B cell (primary cell): ENCODE measurements around the gene TRPM8. TPM values are rescaled to one million over a fixed set of nuclear protein-coding genes. Genes with fewer than 3 reads are reported as not detected.

ENCODE experiments used
- ATAC-seq: fragments of 200-7000 bp; cut with Tn5 transposase; one replicate; pipeline ENCODE4 v1.10.0; 2021; ENCODE audit warnings: low read depth, mild to moderate bottlenecking, moderate number of reproducible peaks, moderate library complexity
- CTCF ChIA-PET: fragments of 350-600 bp; sonication (Branson Sonifier 250); formaldehyde crosslinking; loops from one replicate; lab custom pipeline; 2021; ENCODE audit warnings: antibody characterized with exemption, inconsistent platforms; lab: Charles Lee
- POLR2A ChIA-PET: fragments of 350-600 bp; sonication (Branson Sonifier 250); formaldehyde crosslinking; loops from one replicate; lab custom pipeline; 2021; ENCODE audit warnings: antibody characterized with exemption; lab: Charles Lee
- DNase-seq: peaks from one replicate; pipeline ENCODE4 v3.0.0; 2013
- H2AFZ ChIP-seq: 2 replicates; pipeline ENCODE4 v1.6.1; 2012; ENCODE audit warnings: mild to moderate bottlenecking, low read depth, low read length; ENCODE audit not compliant: insufficient read depth, poor library complexity, severe bottlenecking
- H3K27ac ChIP-seq, 2 donors: 1 replicate in 1 of 2; 2 replicates in 1 of 2; pipeline ENCODE4 v1.5.1; 2012 to 2013; ENCODE audit warnings: low read length in 2 of 2, mild to moderate bottlenecking in 2 of 2, moderate library complexity in 1 of 2
- H3K27me3 ChIP-seq, 4 experiments: fragments of 200-600 bp in 1 of 4; sonication (generic) in 1 of 4; replicated peaks in 1 of 4; 1 replicate in 2 of 4; 2 replicates in 2 of 4; pipeline versions ENCODE4 v1.6.1 to v1.7.0; 2013 to 2016; ENCODE audit warnings: low read length in 3 of 4, mild to moderate bottlenecking in 2 of 4, mixed read lengths in 1 of 4, moderate library complexity in 1 of 4; ENCODE audit not compliant: insufficient read depth in 4 of 4, control insufficient read depth in 3 of 4; ENCODE audit errors: control extremely low read depth in 1 of 4
- H3K36me3 ChIP-seq, 2 experiments: replicated peaks in 1 of 2; 1 replicate in 1 of 2; 2 replicates in 1 of 2; pipeline versions ENCODE4 v1.6.1 to v1.7.1; 2013; ENCODE audit warnings: low read length in 1 of 2; ENCODE audit not compliant: insufficient read depth in 2 of 2, control insufficient read depth in 1 of 2; ENCODE audit errors: control extremely low read depth in 1 of 2, extremely low read depth in 1 of 2
- H3K4me1 ChIP-seq, 2 donors: fragments of 200-600 bp in 1 of 2; sonication (generic) in 1 of 2; 1 replicate in 1 of 2; 2 replicates in 1 of 2; pipeline versions ENCODE4 v1.5.1 to v1.6.1; 2013 to 2017; ENCODE audit warnings: low read length in 2 of 2; ENCODE audit not compliant: control insufficient read depth in 2 of 2, insufficient read depth in 2 of 2
- H3K4me2 ChIP-seq: replicated peaks from 2 replicates; pipeline ENCODE3; 2012; ENCODE audit warnings: mild to moderate bottlenecking, low read depth, low read length; ENCODE audit not compliant: poor library complexity, severe bottlenecking
- H3K4me3 ChIP-seq, 5 experiments: fragments of 200-600 bp in 1 of 5; sonication (generic) in 1 of 5; 1 replicate in 3 of 5; 2 replicates in 2 of 5; pipeline versions ENCODE4 v1.5.1 to v1.7.0; 2011 to 2016; ENCODE audit warnings: low read length in 4 of 5, mild to moderate bottlenecking in 4 of 5, low read depth in 2 of 5, control low read depth in 1 of 5, moderate library complexity in 1 of 5; ENCODE audit not compliant: insufficient read depth in 1 of 5; ENCODE audit errors: control extremely low read depth in 1 of 5, extremely low read depth in 1 of 5
- H3K79me2 ChIP-seq: fragments of 200-600 bp; sonication (generic); one replicate; pipeline ENCODE4 v1.6.0; 2016; ENCODE audit warnings: low read length; ENCODE audit not compliant: control insufficient read depth, insufficient read depth
- H3K9ac ChIP-seq: fragments of 200-600 bp; sonication (generic); 2 replicates; pipeline ENCODE4 v1.6.1; 2017; ENCODE audit warnings: mild to moderate bottlenecking, low read length, moderate library complexity
- H3K9me3 ChIP-seq, 3 donors: one replicate each; pipeline versions ENCODE4 v1.6.1 to v1.7.1; 2013; ENCODE audit warnings: low read length in 2 of 3; ENCODE audit not compliant: control insufficient read depth in 2 of 3, insufficient read depth in 1 of 3; ENCODE audit errors: control extremely low read depth in 1 of 3
- H4K20me1 ChIP-seq: 2 replicates; pipeline ENCODE4 v1.6.0; 2012; ENCODE audit warnings: mild to moderate bottlenecking, low read length; ENCODE audit not compliant: insufficient read depth, control insufficient read depth, poor library complexity, severe bottlenecking
- H3K27ac Mint-ChIP-seq: one replicate; pipeline ENCODE4 v1.8.0; 2021; ENCODE audit warnings: mixed read lengths
- H3K27me3 Mint-ChIP-seq: one replicate; pipeline ENCODE4 v1.8.0; 2021; ENCODE audit warnings: mixed read lengths
- H3K4me1 Mint-ChIP-seq: one replicate; pipeline ENCODE4 v1.8.0; 2021; ENCODE audit warnings: mixed read lengths
- H3K4me3 Mint-ChIP-seq: one replicate; pipeline ENCODE4 v1.8.0; 2021; ENCODE audit warnings: mixed read lengths
- H3K9me3 Mint-ChIP-seq: one replicate; pipeline ENCODE4 v1.8.0; 2022; ENCODE audit warnings: mixed read lengths; ENCODE audit not compliant: insufficient read depth
- CTCF ChIP-seq: fragments of 200-600 bp; IDR thresholded peaks from one replicate; pipeline ENCODE4 v1.8.0; 2022; ENCODE audit warnings: antibody characterized with exemption, mild to moderate bottlenecking
- EZH2 ChIP-seq: IDR thresholded peaks from 2 replicates; pipeline ENCODE4 v1.6.1; 2012; ENCODE audit warnings: borderline replicate concordance, low read depth, mild to moderate bottlenecking, moderate library complexity, low read length; ENCODE audit not compliant: insufficient read depth, poor library complexity, severe bottlenecking
- WGBS: methylation state at CpG from one replicate; pipeline ENCODE4 v1.1.5; 2013; ENCODE audit warnings: missing lambda C conversion rate; ENCODE audit not compliant: insufficient coverage; 5-methylcytosine and 5-hydroxymethylcytosine counted together
- intact Hi-C: fragments of 100-400 bp; cut with micrococcal nuclease; formaldehyde crosslinking; loops from one replicate; pipeline ENCODE4 v1.10.0; 2022
- polyA plus RNA-seq: library from polyadenylated mRNA; depleted of rRNA; stranded (reverse); fragments of >200 nt; gene quantifications from 2 replicates; pipeline ENCODE4 v1.2.3, GENCODE V29; 2012
- total RNA-seq, 2 donors: library from RNA; stranded (reverse); fragments of 120-200 nt in 1 of 2; gene quantifications; 1 replicate in 1 of 2; 2 replicates in 1 of 2; pipeline versions ENCODE4 v1.2.3 to v1.2.4, GENCODE V29; 2013 to 2022

TRPM8 gene
- total and polyA plus RNA-seq, 2 donors (not counting 1 experiment from before 2014, with no cell fraction given): not detected

GRCh38 chr2:233991196-233991595 lies 74.0 kb downstream of the TRPM8 start:
- 89% methylated on average over 4 of the region's 7 CpGs for WGBS
- H3K4me1 ChIP-seq: peaks cover 9 to 14% of the 10 kb centered on the region in 2 donors
- no peak overlapping the region for H2AFZ ChIP-seq
- H3K9me3 ChIP-seq: peaks cover 0 to 7% (median 2%) of the 10 kb centered on the region in 3 donors
- no peaks in the 10 kb centered on the region for H3K79me2 ChIP-seq
- H3K27me3 ChIP-seq: peaks cover 0 to 13% (median 5%) of the 10 kb centered on the region in 4 experiments
- ChIA-PET CTCF (interaction anchor here (0.6 kb wide), 1 partner anchor 179 kb away, joined by 3 read pairs; no protein-coding TSS in a partner anchor), POLR2A (no interaction called here)
- TF ChIP-seq CTCF: no peak
- TF ChIP-seq EZH2: no peak
- Mint-ChIP-seq H3K4me3 (no peak overlapping the region), H3K27me3 (peaks cover 40% of the 10 kb centered on the region), H3K4me1 (peaks cover 13% of the 10 kb centered on the region), H3K9me3 (no peaks in the 10 kb centered on the region), H3K27ac (no peak overlapping the region)
- intact Hi-C loops: no loop called here
- no peak overlapping the region for H3K4me2 ChIP-seq
- DNase-seq (no peak), ATAC-seq (no peak)
- no peak overlapping the region for H3K9ac ChIP-seq
- H3K27ac ChIP-seq: no peak overlapping the region
- H3K4me3 ChIP-seq: no peak overlapping the region
- H4K20me1 ChIP-seq: no peaks in the 10 kb centered on the region
- no peaks in the 10 kb centered on the region for H3K36me3 ChIP-seq

DNA sequence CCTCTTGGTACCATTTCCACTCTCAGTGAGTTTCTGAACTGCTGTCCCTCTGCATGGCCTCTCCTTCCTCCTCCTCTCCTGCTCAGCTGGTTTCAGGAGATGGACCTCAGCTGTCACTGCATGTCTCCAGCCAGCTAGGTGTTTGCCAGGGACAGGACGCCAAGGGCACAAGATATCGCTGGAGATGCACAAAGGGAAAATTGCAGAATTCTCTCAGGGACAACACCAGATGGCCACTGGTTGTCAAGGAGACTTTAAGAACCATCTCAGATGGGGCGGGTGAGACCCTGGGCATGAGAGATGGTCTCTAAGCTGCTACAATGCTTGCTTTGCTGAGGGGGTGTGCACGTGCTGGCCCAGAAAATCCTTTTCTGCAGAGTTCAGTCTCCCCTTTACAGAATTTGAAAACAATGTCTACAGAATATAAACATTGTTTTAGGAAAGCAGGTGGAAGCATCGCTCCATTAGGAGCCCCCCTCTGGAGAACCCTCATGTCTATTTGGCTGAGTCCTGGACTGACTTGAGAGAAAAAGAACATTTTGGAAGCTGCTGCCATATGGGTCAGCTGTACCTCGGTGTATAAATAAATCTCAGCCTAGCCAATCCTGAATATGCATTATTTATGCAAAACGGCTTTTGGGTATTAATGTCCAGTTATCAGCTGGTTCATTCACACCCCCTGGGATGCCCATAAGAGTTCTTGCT lies 75.5 kb downstream of the TRPM8 start:
- Mint-ChIP-seq H3K27ac (no peak overlapping the region), H3K4me3 (no peak overlapping the region), H3K4me1 (peaks cover 16% of the 10 kb centered on the region), H3K9me3 (no peaks in the 10 kb centered on the region), H3K27me3 (peaks cover 36% of the 10 kb centered on the region)
- H3K36me3 ChIP-seq: no peaks in the 10 kb centered on the region
- ChIA-PET CTCF (no interaction called here), POLR2A (interaction anchor here (0.6 kb wide), 1 partner anchor 19 kb away, joined by 6 read pairs; no protein-coding TSS in a partner anchor)
- intact Hi-C loops: no loop called here
- DNase-seq (no peak), ATAC-seq (no peak)
- no peak overlapping the region for H3K4me2 ChIP-seq
- no peak overlapping the region for H3K4me3 ChIP-seq
- H3K9ac ChIP-seq: no peak overlapping the region
- H3K79me2 ChIP-seq: no peaks in the 10 kb centered on the region
- H3K9me3 ChIP-seq: peaks cover 0 to 4% (median 0%) of the 10 kb centered on the region in 3 donors
- H2AFZ ChIP-seq: no peak overlapping the region
- H3K27me3 ChIP-seq: peaks cover 0 to 13% (median 5%) of the 10 kb centered on the region in 4 experiments
- 94% methylated on average over 4 of the region's 7 CpGs for WGBS
- no peaks in the 10 kb centered on the region for H4K20me1 ChIP-seq
- TF ChIP-seq EZH2: no peak
- TF ChIP-seq CTCF: no peak
- H3K27ac ChIP-seq: no peak overlapping the region
- H3K4me1 ChIP-seq: peaks cover 11 to 14% of the 10 kb centered on the region in 2 donors
